ENCODE data around the gene MED14.

The MED14 gene

DNA sequence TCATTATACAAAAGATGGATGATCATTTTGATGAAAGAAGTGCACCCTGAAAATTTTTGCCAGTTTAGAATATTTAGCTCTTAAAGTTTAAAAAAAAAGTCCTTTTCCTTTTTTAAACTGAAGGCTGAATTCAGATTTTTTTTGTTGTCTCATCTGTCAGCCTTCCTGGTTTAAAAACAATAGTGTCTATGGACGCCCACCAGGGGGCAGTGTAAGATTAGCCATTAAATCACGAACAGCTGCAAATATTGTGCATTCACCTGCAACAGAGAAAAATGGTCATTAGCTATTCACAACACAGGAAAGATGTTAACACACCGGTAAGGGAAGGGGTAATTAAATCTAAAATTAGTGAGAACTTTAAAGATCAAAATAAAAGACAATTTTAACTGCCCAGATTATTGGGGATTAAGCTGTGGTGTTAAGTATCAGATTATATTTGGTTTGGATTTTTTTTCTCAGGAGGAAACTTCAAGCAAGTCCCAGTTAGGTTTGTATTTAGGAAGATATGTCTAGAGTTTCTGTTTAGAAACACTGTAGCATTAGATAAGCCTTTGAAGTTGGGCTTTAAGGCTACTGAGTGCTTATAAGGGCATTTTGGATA lies 83.6 kb downstream of the MED14 start:
- TF ChIP-seq, protein P1, sequence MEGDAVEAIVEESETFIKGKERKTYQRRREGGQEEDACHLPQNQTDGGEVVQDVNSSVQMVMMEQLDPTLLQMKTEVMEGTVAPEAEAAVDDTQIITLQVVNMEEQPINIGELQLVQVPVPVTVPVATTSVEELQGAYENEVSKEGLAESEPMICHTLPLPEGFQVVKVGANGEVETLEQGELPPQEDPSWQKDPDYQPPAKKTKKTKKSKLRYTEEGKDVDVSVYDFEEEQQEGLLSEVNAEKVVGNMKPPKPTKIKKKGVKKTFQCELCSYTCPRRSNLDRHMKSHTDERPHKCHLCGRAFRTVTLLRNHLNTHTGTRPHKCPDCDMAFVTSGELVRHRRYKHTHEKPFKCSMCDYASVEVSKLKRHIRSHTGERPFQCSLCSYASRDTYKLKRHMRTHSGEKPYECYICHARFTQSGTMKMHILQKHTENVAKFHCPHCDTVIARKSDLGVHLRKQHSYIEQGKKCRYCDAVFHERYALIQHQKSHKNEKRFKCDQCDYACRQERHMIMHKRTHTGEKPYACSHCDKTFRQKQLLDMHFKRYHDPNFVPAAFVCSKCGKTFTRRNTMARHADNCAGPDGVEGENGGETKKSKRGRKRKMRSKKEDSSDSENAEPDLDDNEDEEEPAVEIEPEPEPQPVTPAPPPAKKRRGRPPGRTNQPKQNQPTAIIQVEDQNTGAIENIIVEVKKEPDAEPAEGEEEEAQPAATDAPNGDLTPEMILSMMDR (conservative IDR thresholded peaks at IDR 0.05; ENCODE audit: low read length): peak; percentile 57
- DNase-seq (ENCODE audit: low read depth): peak; percentile 48
- no peak overlapping the region for H3K4me3 ChIP-seq (ENCODE audit: low read length)

GRCh38 chrX:40647307-40648197 lies 87.8 kb downstream of the MED14 start, which contains the start of gene CXorf38:
Gene CXorf38 (minus strand): TSS chrX:40647561. CDS start chrX:40647520, 41 bp downstream.
- TF ChIP-seq, protein P1 (conservative IDR thresholded peaks at IDR 0.05; ENCODE audit: low read length): no peak
- peak; percentile 81 for DNase-seq (ENCODE audit: low read depth)
- peak within 1 kb of the TSS; percentile 71 for H3K4me3 ChIP-seq (ENCODE audit: low read length)

GRCh38 chrX:40646489-40647306 lies 88.6 kb downstream of the MED14 start:
- TF ChIP-seq, protein P1 (conservative IDR thresholded peaks at IDR 0.05; ENCODE audit: low read length): no peak
- DNase-seq (ENCODE audit: low read depth): peak; percentile 28
- peak overlapping the region; percentile 71 for H3K4me3 ChIP-seq (ENCODE audit: low read length)

DNA sequence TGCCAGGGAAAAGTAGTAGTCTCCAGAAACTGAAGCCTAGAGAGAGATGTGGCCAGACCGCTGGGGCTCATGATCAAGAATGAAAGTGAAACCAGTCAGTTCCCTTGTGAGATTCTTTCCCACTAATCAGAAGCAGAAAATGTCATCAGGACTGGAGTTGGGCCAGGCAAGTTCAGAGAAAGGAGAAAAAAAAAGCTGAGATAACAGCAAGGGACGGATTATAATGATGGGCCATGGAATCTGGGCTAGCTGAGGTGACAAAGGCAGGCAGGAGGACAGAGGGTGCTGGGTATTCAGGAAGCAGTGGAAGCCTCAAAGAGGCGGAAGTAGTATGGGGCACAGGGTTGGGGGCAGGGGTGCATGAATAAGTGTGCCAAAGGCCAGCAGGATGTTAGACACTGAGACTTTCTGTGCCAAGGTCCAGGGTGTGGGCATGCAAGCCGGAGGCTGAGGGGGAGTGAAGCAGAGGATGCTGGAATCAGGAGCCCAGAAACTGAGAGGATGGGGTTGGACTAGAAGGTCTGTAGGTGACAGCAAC lies 90.5 kb downstream of the MED14 start:
- peak overlapping the region; percentile 60 for H3K4me3 ChIP-seq (ENCODE audit: low read length)
- peak; percentile 68 for DNase-seq (ENCODE audit: low read depth)
- TF ChIP-seq, protein P1 (conservative IDR thresholded peaks at IDR 0.05; ENCODE audit: low read length): no peak

DNA sequence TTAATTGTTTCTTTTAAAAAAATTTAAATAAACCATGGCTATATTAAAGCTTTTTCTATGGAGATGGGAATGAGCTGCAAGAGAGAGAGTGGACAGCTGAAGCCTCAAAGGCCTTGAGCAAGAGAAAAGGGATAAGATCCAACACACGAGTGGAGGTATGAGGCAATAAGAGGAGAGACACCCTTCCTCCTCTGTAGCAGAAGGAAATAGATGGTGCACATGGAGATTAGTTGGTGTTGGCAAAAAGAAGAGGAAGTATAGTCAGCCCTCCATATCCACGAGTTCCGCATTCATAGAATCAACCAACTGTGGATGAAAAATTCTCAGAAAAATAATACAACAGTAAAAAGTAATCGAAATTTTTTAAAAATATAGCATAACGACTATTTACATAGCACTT lies 91.2 kb downstream of the MED14 start:
- DNase-seq (ENCODE audit: low read depth): peak; percentile 72
- peak overlapping the region; percentile 60 for H3K4me3 ChIP-seq (ENCODE audit: low read length)
- TF ChIP-seq, protein P1 (conservative IDR thresholded peaks at IDR 0.05; ENCODE audit: low read length): no peak

DNA sequence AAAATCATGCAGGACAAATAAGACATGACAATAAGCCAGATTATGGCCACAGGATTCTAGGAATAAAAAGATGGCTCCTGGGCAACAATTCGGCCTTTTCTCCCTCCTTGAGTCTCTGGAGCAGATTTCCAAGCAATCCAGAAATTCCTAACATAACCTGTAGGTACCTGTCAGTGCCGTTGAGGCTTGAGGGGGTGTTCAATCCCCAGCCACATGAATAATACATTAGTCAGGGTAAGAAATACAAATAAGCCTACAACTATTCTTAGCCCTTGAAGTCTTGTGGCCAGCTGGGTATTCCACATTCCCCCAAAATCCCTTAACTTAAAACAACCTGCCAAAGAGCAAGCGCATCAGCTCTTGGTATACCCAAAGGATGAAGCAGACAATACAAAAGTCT lies 97.7 kb downstream of the MED14 start:
- H3K4me3 ChIP-seq (ENCODE audit: low read length): no peak overlapping the region
- TF ChIP-seq, protein P1 (conservative IDR thresholded peaks at IDR 0.05; ENCODE audit: low read length): no peak
- no peak for DNase-seq (ENCODE audit: low read depth)

Measured in AG10803 (cell line).